Activated T-helper 17 cell treated with anti-CD3 and anti-CD28 coated beads, Interleukin-2, amount 50 U/mL, for 72 hours (primary cell): Measurements from ENCODE around the gene ZNF222. TPM values are rescaled to one million over a fixed set of nuclear protein-coding genes. Genes with fewer than 3 reads are reported as not detected.

ENCODE experiments used
- ATAC-seq: fragments of 150-1000 bp; cut with Tn5 transposase; replicated peaks from 2 replicates; pipeline ENCODE4 v1.10.0; 2021; ENCODE audit warnings: mild to moderate bottlenecking, moderate library complexity
- H3K27ac Mint-ChIP-seq: one replicate; pipeline ENCODE4 v1.8.0; 2022; ENCODE audit warnings: mixed read lengths
- H3K27me3 Mint-ChIP-seq: one replicate; pipeline ENCODE4 v1.8.0; 2022; ENCODE audit warnings: mixed read lengths
- H3K36me3 Mint-ChIP-seq: one replicate; pipeline ENCODE4 v1.8.0; 2022; ENCODE audit warnings: low read depth, mild to moderate bottlenecking, mixed read lengths
- H3K4me1 Mint-ChIP-seq: one replicate; pipeline ENCODE4 v1.8.0; 2022; ENCODE audit warnings: mixed read lengths
- H3K4me3 Mint-ChIP-seq: one replicate; pipeline ENCODE4 v1.8.0; 2022; ENCODE audit warnings: mild to moderate bottlenecking, mixed read lengths
- H3K9me3 Mint-ChIP-seq: one replicate; pipeline ENCODE4 v1.8.0; 2022; ENCODE audit warnings: mixed read lengths
- total RNA-seq, 2 donors: library from RNA; stranded (reverse); gene quantifications; one replicate each; pipeline ENCODE4 v1.2.3, GENCODE V29; 2022

The ZNF222 gene
- total RNA-seq, 2 donors from 2014 or later, result 1.6 to 3.6 TPM

- H3K4me3 Mint-ChIP-seq, result peak overlapping the region; percentile 96
- no peaks in the 10 kb centered on the region for H3K27me3 Mint-ChIP-seq
- H3K36me3 Mint-ChIP-seq, result peaks cover 15% of the 10 kb centered on the region
- H3K4me1 Mint-ChIP-seq, result peaks cover 16% of the 10 kb centered on the region
- H3K27ac Mint-ChIP-seq, result peak overlapping the region; percentile 84
- peaks cover 14% of the 10 kb centered on the region for H3K9me3 Mint-ChIP-seq
- no peak for ATAC-seq
These were observed 47.6 kb downstream of the ZNF222 start for GRCh38 chr19:44072543-44073401.

DNA sequence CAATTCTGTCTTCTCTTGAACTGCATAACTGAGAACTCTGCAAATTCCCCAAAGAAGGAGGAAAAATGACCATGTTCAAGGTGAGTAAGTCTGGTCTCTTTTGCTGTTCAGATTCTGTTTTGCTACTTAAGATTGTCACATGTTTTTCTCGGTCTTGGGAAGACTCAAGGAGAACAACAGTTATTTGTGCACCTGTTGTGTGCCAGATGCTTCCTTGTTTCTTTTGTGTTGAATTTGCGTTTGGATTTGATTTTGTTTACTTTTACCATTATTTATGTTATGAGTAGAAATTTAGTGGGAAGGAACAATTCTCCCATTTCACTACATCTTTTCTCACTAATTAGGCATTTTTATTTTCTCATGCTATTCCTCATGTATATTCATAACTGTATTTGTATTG is 51.1 kb downstream of the ZNF222 start:
- peaks cover 11% of the 10 kb centered on the region for H3K4me1 Mint-ChIP-seq
- no peak overlapping the region for H3K4me3 Mint-ChIP-seq
- H3K27me3 Mint-ChIP-seq, result no peaks in the 10 kb centered on the region
- no peak for ATAC-seq
- H3K9me3 Mint-ChIP-seq, result peaks cover 5% of the 10 kb centered on the region
- H3K36me3 Mint-ChIP-seq, result peaks cover 32% of the 10 kb centered on the region
- no peak overlapping the region for H3K27ac Mint-ChIP-seq

Other genes starting within 250 kb of the ZNF222 start
- 100 to 1,000 TPM; 116 to 385 TPM for gene KCNN4, start 244.4 kb upstream of the ZNF222 start, total RNA-seq
- gene LYPD5, start 222.9 kb upstream of the ZNF222 start, total RNA-seq, result 1 to 10 TPM in 1 of 2 donors, under 1 TPM in 1; 0.73 to 6.6 TPM
- gene ZNF283, start 198.1 kb upstream of the ZNF222 start, total RNA-seq, result 10 to 100 TPM in 1 of 2 donors, 1 to 10 TPM in 1; 7.7 to 12.3 TPM
- 1 to 10 TPM; 1.5 to 2.1 TPM for gene ZNF404, start 141.4 kb upstream of the ZNF222 start, total RNA-seq
- gene ZNF45, start 90.1 kb upstream of the ZNF222 start, total RNA-seq, result 10 to 100 TPM; 10.7 to 17.8 TPM
- 1 to 10 TPM; 1.2 to 4.2 TPM for gene ZNF221, start 74.2 kb upstream of the ZNF222 start, total RNA-seq
- gene ZNF155, start 41.2 kb upstream of the ZNF222 start, total RNA-seq, result 1 to 10 TPM; 3.6 to 9.7 TPM
- gene ZNF230, start 22.4 kb upstream of the ZNF222 start, total RNA-seq, result 1 to 10 TPM; 4.5 to 5.0 TPM
- 1 to 10 TPM in 1 of 2 donors, not detected in 1; 2.5 TPM for gene ZNF223, start 26.7 kb downstream of the ZNF222 start, total RNA-seq
- 1 to 10 TPM; 1.2 to 3.6 TPM for gene ZNF284, start 46.8 kb downstream of the ZNF222 start, total RNA-seq
- gene ZNF224, start 69.0 kb downstream of the ZNF222 start, total RNA-seq, result 10 to 100 TPM; 17.5 to 29.5 TPM
- gene ZNF225, start 88.0 kb downstream of the ZNF222 start, total RNA-seq, result 1 to 10 TPM; 1.5 to 3.5 TPM
- gene ZNF234, start 116.2 kb downstream of the ZNF222 start, total RNA-seq, result 10 to 100 TPM in 1 of 2 donors, 1 to 10 TPM in 1; 4.9 to 10.9 TPM
- 10 to 100 TPM in 1 of 2 donors, 1 to 10 TPM in 1; 9.2 to 14.5 TPM for gene ZNF226, start 139.7 kb downstream of the ZNF222 start, total RNA-seq
- 10 to 100 TPM; 16.7 to 25.7 TPM for gene ZNF227, start 187.2 kb downstream of the ZNF222 start, total RNA-seq
- under 1 TPM in 1 of 2 donors, not detected in 1; 0.19 TPM for gene ZNF233, start 234.5 kb downstream of the ZNF222 start, total RNA-seq